Trophoblast cell (in vitro differentiated cells and primary cell): ENCODE results near the gene KRT10.

Source experiments
- DNase-seq, 2 donors: peaks; one replicate each; pipeline ENCODE4 v3.0.0-alpha.2; 2016
- H2AFZ ChIP-seq: 2 replicates; pipeline ENCODE4 v1.6.1; 2013; ENCODE audit warnings: low read length, moderate library complexity, mild to moderate bottlenecking; ENCODE audit not compliant: insufficient read depth, poor library complexity
- H2AK5ac ChIP-seq: 2 replicates; pipeline ENCODE4 v1.6.1; 2013; ENCODE audit warnings: mild to moderate bottlenecking, low read length
- H2BK120ac ChIP-seq: 2 replicates; pipeline ENCODE4 v1.6.1; 2013; ENCODE audit warnings: low read length, mild to moderate bottlenecking, moderate library complexity; ENCODE audit not compliant: insufficient read depth, poor library complexity
- H2BK12ac ChIP-seq: 2 replicates; pipeline ENCODE4 v1.6.1; 2013; ENCODE audit warnings: mild to moderate bottlenecking, low read length, moderate library complexity
- H2BK5ac ChIP-seq: 2 replicates; pipeline ENCODE4 v1.6.1; 2013; ENCODE audit warnings: low read length, low read depth, moderate library complexity, mild to moderate bottlenecking; ENCODE audit not compliant: poor library complexity
- H3K14ac ChIP-seq: 2 replicates; pipeline ENCODE4 v1.6.1; 2013; ENCODE audit warnings: mild to moderate bottlenecking, low read length
- H3K18ac ChIP-seq: 2 replicates; pipeline ENCODE4 v1.6.1; 2013; ENCODE audit warnings: mild to moderate bottlenecking, low read length
- H3K23ac ChIP-seq: 2 replicates; pipeline ENCODE4 v1.6.1; 2013; ENCODE audit warnings: low read length
- H3K27ac ChIP-seq: 2 replicates; pipeline ENCODE4 v1.5.1; 2013; ENCODE audit warnings: low read depth, mild to moderate bottlenecking, inconsistent platforms, low read length, moderate library complexity
- H3K27me3 ChIP-seq: 2 replicates; pipeline ENCODE4 v1.6.1; 2013; ENCODE audit warnings: inconsistent platforms, mild to moderate bottlenecking, low read length, moderate library complexity; ENCODE audit not compliant: insufficient read depth
- H3K36me3 ChIP-seq, 2 experiments: 1 replicate in 1 of 2; 2 replicates in 1 of 2; pipeline ENCODE4 v1.6.1; 2013; ENCODE audit warnings: low read length in 2 of 2, mild to moderate bottlenecking in 2 of 2, moderate library complexity in 1 of 2; ENCODE audit not compliant: insufficient read depth in 2 of 2, control insufficient read depth in 1 of 2
- H3K4ac ChIP-seq: 2 replicates; pipeline ENCODE4 v1.6.1; 2013; ENCODE audit warnings: low read depth, mild to moderate bottlenecking, low read length, moderate library complexity
- H3K4me1 ChIP-seq, 2 experiments: 1 replicate in 1 of 2; 2 replicates in 1 of 2; pipeline ENCODE4 v1.6.1; 2013; ENCODE audit warnings: low read length in 2 of 2, mild to moderate bottlenecking in 2 of 2, moderate library complexity in 1 of 2; ENCODE audit not compliant: insufficient read depth in 2 of 2, control insufficient read depth in 1 of 2
- H3K4me2 ChIP-seq: 2 replicates; pipeline ENCODE4 v1.6.1; 2013; ENCODE audit warnings: inconsistent platforms, mild to moderate bottlenecking, low read length, moderate library complexity
- H3K4me3 ChIP-seq: 2 replicates; pipeline ENCODE4 v1.5.1; 2013; ENCODE audit warnings: mild to moderate bottlenecking, low read depth, low read length, inconsistent platforms
- H3K79me1 ChIP-seq: one replicate; pipeline ENCODE4 v1.6.1; 2013; ENCODE audit warnings: low read length
- H3K79me2 ChIP-seq: 2 replicates; pipeline ENCODE4 v1.6.1; 2013; ENCODE audit warnings: low read length, mild to moderate bottlenecking; ENCODE audit not compliant: control insufficient read depth, insufficient read depth, poor library complexity
- H3K9ac ChIP-seq: 2 replicates; pipeline ENCODE4 v1.6.1; 2013; ENCODE audit warnings: mild to moderate bottlenecking, low read length
- H3K9me3 ChIP-seq: 2 replicates; pipeline ENCODE4 v1.6.1; 2013; ENCODE audit warnings: low read depth, mild to moderate bottlenecking, control low read depth, inconsistent platforms, low read length; ENCODE audit not compliant: insufficient read depth
- H4K12ac ChIP-seq: 2 replicates; pipeline ENCODE4 v1.6.1; 2013; ENCODE audit warnings: low read depth, mild to moderate bottlenecking, low read length, moderate library complexity
- H4K8ac ChIP-seq: 2 replicates; pipeline ENCODE4 v1.6.1; 2013; ENCODE audit warnings: low read depth, mild to moderate bottlenecking, low read length, moderate library complexity
- H4K91ac ChIP-seq: one replicate; pipeline ENCODE4 v1.6.1; 2013; ENCODE audit warnings: low read depth, mild to moderate bottlenecking, low read length, moderate library complexity
- WGBS: extraction: QIAGEN DNeasy Blood & Tissue Kit; methylation state at CpG from one replicate; pipeline ENCODE4 v1.1.7; 2013; ENCODE audit warnings: missing lambda C conversion rate; ENCODE audit not compliant: insufficient read length, insufficient coverage; ENCODE audit errors: extremely low coverage; 5-methylcytosine and 5-hydroxymethylcytosine counted together

The KRT10 gene

GRCh38 chr17:40775945-40776344, 46.5 kb downstream of the KRT10 start:
- Histone ChIP-seq H3K4ac (no peak overlapping the region), H3K9me3 (no peaks in the 10 kb centered on the region), H3K36me3 (no peaks in the 10 kb centered on the region), H3K79me2 (no peaks in the 10 kb centered on the region), H3K4me3 (no peak overlapping the region), H4K8ac (no peak overlapping the region), H2BK5ac (no peak overlapping the region), H4K91ac (no peak overlapping the region), H3K27me3 (no peaks in the 10 kb centered on the region), H3K23ac (no peak overlapping the region), H2BK120ac (no peak overlapping the region), H3K79me1 (no peaks in the 10 kb centered on the region), H3K4me2 (no peak overlapping the region), H2AK5ac (no peak overlapping the region), H3K18ac (no peak overlapping the region), H2BK12ac (no peak overlapping the region), H4K12ac (no peak overlapping the region), H3K4me1 (no peaks in the 10 kb centered on the region), H2AFZ (no peak overlapping the region), H3K14ac (no peak overlapping the region), H3K9ac (no peak overlapping the region), H3K27ac (no peak overlapping the region)
- no peak for DNase-seq
- WGBS: no CpG with 5 or more reads among the region's 4 CpGs

GRCh38 chr17:40772101-40772500, 50.3 kb downstream of the KRT10 start, which contains the start of gene KRT26:
Gene KRT26 (minus strand): TSS chr17:40772201. CDS start chr17:40772113, 88 bp downstream.
- Histone ChIP-seq H3K4me3 (no peak within 1 kb of the TSS), H3K18ac (no peak within 1 kb of the TSS), H3K14ac (no peak within 1 kb of the TSS), H3K79me2 (no peaks in the 10 kb centered on the region), H3K23ac (no peak within 1 kb of the TSS), H4K91ac (no peak within 1 kb of the TSS), H3K27me3 (no peaks in the 10 kb centered on the region), H3K36me3 (no peaks in the 10 kb centered on the region), H2BK12ac (no peak within 1 kb of the TSS), H3K4ac (no peak within 1 kb of the TSS), H3K4me1 (no peaks in the 10 kb centered on the region), H4K8ac (no peak within 1 kb of the TSS), H3K4me2 (no peak within 1 kb of the TSS), H4K12ac (no peak within 1 kb of the TSS), H3K9ac (no peak within 1 kb of the TSS), H2AK5ac (no peak within 1 kb of the TSS), H3K27ac (no peak within 1 kb of the TSS), H3K79me1 (no peaks in the 10 kb centered on the region), H2AFZ (no peak within 1 kb of the TSS), H3K9me3 (no peaks in the 10 kb centered on the region), H2BK5ac (no peak within 1 kb of the TSS), H2BK120ac (no peak within 1 kb of the TSS)
- WGBS: no CpG with 5 or more reads among the region's 3 CpGs
- DNase-seq: no peak
